Measurements from ENCODE around the gene TBCCD1. TPM values are rescaled to one million over a fixed set of nuclear protein-coding genes. Genes with fewer than 3 reads are reported as not detected.

TBCCD1 gene
- total and polyA plus RNA-seq, 2 donors (not counting 3 experiments of a cell fraction or from before 2014, with no cell fraction given), result 16.5 to 16.6 TPM

- H3K4me2 ChIP-seq (ENCODE audit: insufficient read depth, low read length), result no peak overlapping the region
- ChIA-PET POLR2A (no interaction called here), CTCF (interaction anchor here (1.1 kb wide), 1 partner anchor 24 kb away, joined by 3 read pairs; no protein-coding TSS in a partner anchor)
- FAIRE-seq (no peak), DNase-seq (ENCODE audit: low read depth, low spot score) (no peak)
- H3K27ac ChIP-seq (ENCODE audit: insufficient read depth, low read depth, low read length), result no peak overlapping the region
- H3K9ac ChIP-seq (replicated peaks; ENCODE audit: extremely low read depth, insufficient read depth, low read length), result no peak overlapping the region
- no peaks in the 10 kb centered on the region for H4K20me1 ChIP-seq (replicated peaks; ENCODE audit: control insufficient read depth, extremely low read depth, insufficient read depth, low read length)
- no TSS peak for BruUV-seq (replicated peaks)
- no peaks in the 10 kb centered on the region for H3K4me1 ChIP-seq (ENCODE audit: control insufficient read depth, extremely low read depth, insufficient read depth, low read length)
- peaks cover 0 to 2% of the 10 kb centered on the region in 2 experiments for H3K27me3 ChIP-seq (ENCODE audit: control insufficient read depth in 2 of 2, insufficient read depth in 2 of 2, low read length in 2 of 2)
- H3K9me3 ChIP-seq (replicated peaks; ENCODE audit: control insufficient read depth, insufficient read depth, low read length), result no peaks in the 10 kb centered on the region
- intact Hi-C loops (cut with micrococcal nuclease) (no loop called here), dilution Hi-C loops (cut with MboI; ENCODE audit: extremely low pct_ligation_motif_present, low sequenced_read_pairs) (no loop called here)
- no peaks in the 10 kb centered on the region for H3K36me3 ChIP-seq (ENCODE audit: control insufficient read depth in 2 of 2, extremely low read depth in 1 of 2, insufficient read depth in 2 of 2, low read length in 2 of 2)
- H3K79me2 ChIP-seq (ENCODE audit: control insufficient read depth, insufficient read depth, low read length), result no peaks in the 10 kb centered on the region
- no peak overlapping the region for H2AFZ ChIP-seq (ENCODE audit: low read depth, low read length)
- no peaks in the 10 kb centered on the region for H3K9me1 ChIP-seq (replicated peaks; ENCODE audit: control insufficient read depth, extremely low read depth, insufficient read depth, low read length)
- TF ChIP-seq MAX (IDR thresholded peaks at IDR 0.05; ENCODE audit: insufficient read depth, insufficient read length) (no peak), FOS (IDR thresholded peaks at IDR 0.05; ENCODE audit: borderline replicate concordance, insufficient read depth, low read length) (no peak)
- no peak overlapping the region for H3K4me3 ChIP-seq (replicated peaks in 1 of 3; ENCODE audit: insufficient read depth in 1 of 3, low read depth in 1 of 3, low read length in 3 of 3)
Measured at GRCh38 chr3:186516646-186517045, 50.5 kb downstream of the TBCCD1 start.

DNA sequence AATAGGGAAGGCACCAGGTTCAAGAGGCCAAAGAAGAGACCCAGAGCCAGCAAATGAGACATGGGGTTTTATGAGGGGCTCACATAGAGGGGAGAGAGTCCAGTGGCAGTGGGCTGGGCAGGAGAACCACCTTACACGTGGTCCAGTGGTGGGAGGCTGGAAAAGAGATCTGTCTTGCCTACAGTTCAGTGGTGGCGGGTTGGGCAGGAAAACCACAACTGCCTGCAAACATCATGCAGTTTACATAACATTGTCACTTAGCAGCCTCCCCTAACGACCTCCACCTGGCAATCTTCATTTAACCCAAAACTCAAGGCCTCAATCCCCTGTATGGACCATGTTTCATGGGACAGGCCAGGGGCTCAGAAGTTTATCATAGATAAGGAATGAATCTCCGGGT, 52.0 kb downstream of the TBCCD1 start:
- no peaks in the 10 kb centered on the region for H3K36me3 ChIP-seq (ENCODE audit: control insufficient read depth in 2 of 2, extremely low read depth in 1 of 2, insufficient read depth in 2 of 2, low read length in 2 of 2)
- H4K20me1 ChIP-seq (replicated peaks; ENCODE audit: control insufficient read depth, extremely low read depth, insufficient read depth, low read length), result no peaks in the 10 kb centered on the region
- no peak overlapping the region for H2AFZ ChIP-seq (ENCODE audit: low read depth, low read length)
- ChIA-PET CTCF (no interaction called here), POLR2A (no interaction called here)
- BruUV-seq (replicated peaks), result no TSS peak
- FAIRE-seq (no peak), DNase-seq (ENCODE audit: low read depth, low spot score) (no peak)
- H3K27me3 ChIP-seq (ENCODE audit: control insufficient read depth in 2 of 2, insufficient read depth in 2 of 2, low read length in 2 of 2), result peaks cover 0 to 2% of the 10 kb centered on the region in 2 experiments
- H3K27ac ChIP-seq (ENCODE audit: insufficient read depth, low read depth, low read length), result no peak overlapping the region
- H3K4me1 ChIP-seq (ENCODE audit: control insufficient read depth, extremely low read depth, insufficient read depth, low read length), result no peaks in the 10 kb centered on the region
- TF ChIP-seq, protein P1, sequence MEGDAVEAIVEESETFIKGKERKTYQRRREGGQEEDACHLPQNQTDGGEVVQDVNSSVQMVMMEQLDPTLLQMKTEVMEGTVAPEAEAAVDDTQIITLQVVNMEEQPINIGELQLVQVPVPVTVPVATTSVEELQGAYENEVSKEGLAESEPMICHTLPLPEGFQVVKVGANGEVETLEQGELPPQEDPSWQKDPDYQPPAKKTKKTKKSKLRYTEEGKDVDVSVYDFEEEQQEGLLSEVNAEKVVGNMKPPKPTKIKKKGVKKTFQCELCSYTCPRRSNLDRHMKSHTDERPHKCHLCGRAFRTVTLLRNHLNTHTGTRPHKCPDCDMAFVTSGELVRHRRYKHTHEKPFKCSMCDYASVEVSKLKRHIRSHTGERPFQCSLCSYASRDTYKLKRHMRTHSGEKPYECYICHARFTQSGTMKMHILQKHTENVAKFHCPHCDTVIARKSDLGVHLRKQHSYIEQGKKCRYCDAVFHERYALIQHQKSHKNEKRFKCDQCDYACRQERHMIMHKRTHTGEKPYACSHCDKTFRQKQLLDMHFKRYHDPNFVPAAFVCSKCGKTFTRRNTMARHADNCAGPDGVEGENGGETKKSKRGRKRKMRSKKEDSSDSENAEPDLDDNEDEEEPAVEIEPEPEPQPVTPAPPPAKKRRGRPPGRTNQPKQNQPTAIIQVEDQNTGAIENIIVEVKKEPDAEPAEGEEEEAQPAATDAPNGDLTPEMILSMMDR (IDR thresholded peaks at IDR 0.05; ENCODE audit: extremely low read depth in 1 of 2, insufficient read depth in 1 of 2, low read depth in 1 of 2, low read length in 2 of 2), result no peak
- no peak for TF ChIP-seq JUN (IDR thresholded peaks at IDR 0.05; ENCODE audit: borderline replicate concordance, insufficient read depth, insufficient read length, low read depth)
- TF ChIP-seq POLR2A (IDR thresholded peaks at IDR 0.05; ENCODE audit: low read depth, low read length), result no peak
- TF ChIP-seq POLR2AphosphoS5 (IDR thresholded peaks at IDR 0.05; ENCODE audit: insufficient read depth, low read depth, low read length), result no peak
- TF ChIP-seq MYC (IDR thresholded peaks at IDR 0.05; ENCODE audit: low read depth, low read length), result no peak
- no peak for TF ChIP-seq EZH2 (IDR thresholded peaks at IDR 0.05; ENCODE audit: borderline replicate concordance, low read depth, low read length, severe bottlenecking)
- TF ChIP-seq MAX (IDR thresholded peaks at IDR 0.05; ENCODE audit: insufficient read depth, insufficient read length), result no peak
- TF ChIP-seq FOS (IDR thresholded peaks at IDR 0.05; ENCODE audit: borderline replicate concordance, insufficient read depth, low read length), result no peak
- TF ChIP-seq GATA2 (IDR thresholded peaks at IDR 0.05; ENCODE audit: insufficient read depth, insufficient read length, low read depth, low read length), result no peak
- no peak overlapping the region for H3K9ac ChIP-seq (replicated peaks; ENCODE audit: extremely low read depth, insufficient read depth, low read length)
- no peaks in the 10 kb centered on the region for H3K79me2 ChIP-seq (ENCODE audit: control insufficient read depth, insufficient read depth, low read length)
- H3K4me2 ChIP-seq (ENCODE audit: insufficient read depth, low read length), result no peak overlapping the region
- no peaks in the 10 kb centered on the region for H3K9me1 ChIP-seq (replicated peaks; ENCODE audit: control insufficient read depth, extremely low read depth, insufficient read depth, low read length)
- dilution Hi-C loops (cut with MboI; ENCODE audit: extremely low pct_ligation_motif_present, low sequenced_read_pairs) (no loop called here), intact Hi-C loops (cut with micrococcal nuclease) (no loop called here)
- no peak overlapping the region for H3K4me3 ChIP-seq (replicated peaks in 1 of 3; ENCODE audit: insufficient read depth in 1 of 3, low read depth in 1 of 3, low read length in 3 of 3)
- no peaks in the 10 kb centered on the region for H3K9me3 ChIP-seq (replicated peaks; ENCODE audit: control insufficient read depth, insufficient read depth, low read length)
